ENCODE data around the gene ZNF862.

DNA sequence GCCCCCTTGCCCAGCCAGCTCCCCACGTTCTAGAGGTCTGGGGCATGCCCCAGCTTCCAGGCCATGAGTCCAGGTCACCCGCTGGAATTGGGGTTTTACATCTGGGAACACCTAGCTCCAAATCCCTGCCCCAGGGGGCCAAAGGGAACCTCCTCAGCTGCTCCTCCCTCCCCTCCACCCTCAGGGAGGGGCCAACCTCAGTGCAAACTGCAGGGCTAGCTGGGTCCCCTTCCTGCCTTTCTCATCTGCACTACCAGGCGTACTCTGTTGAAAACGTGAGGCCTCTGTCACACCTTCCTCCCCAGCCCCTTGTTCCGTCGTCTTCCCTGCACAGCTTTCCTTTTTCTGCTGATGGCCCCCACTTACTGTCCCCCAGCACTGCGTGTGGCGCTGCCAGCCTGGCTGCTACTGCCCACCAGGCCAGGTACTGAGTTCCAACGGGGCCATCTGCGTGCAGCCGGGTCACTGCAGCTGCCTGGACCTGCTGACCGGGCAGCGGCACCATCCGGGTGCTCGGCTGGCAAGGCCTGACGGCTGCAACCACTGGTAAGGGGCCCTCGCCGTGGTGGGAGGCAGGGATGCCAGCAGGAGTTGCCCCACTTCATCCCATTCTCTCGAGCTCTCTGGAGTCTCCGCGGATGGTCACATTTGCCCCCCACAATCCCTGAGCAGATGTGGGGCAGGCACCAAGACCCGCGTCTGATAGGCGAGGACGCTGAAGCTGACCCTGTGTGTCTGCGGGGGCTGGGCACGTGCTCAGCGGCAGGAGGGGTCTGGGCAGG, 24.7 kb upstream of the ZNF862 start:
- TF ChIP-seq, protein P1, sequence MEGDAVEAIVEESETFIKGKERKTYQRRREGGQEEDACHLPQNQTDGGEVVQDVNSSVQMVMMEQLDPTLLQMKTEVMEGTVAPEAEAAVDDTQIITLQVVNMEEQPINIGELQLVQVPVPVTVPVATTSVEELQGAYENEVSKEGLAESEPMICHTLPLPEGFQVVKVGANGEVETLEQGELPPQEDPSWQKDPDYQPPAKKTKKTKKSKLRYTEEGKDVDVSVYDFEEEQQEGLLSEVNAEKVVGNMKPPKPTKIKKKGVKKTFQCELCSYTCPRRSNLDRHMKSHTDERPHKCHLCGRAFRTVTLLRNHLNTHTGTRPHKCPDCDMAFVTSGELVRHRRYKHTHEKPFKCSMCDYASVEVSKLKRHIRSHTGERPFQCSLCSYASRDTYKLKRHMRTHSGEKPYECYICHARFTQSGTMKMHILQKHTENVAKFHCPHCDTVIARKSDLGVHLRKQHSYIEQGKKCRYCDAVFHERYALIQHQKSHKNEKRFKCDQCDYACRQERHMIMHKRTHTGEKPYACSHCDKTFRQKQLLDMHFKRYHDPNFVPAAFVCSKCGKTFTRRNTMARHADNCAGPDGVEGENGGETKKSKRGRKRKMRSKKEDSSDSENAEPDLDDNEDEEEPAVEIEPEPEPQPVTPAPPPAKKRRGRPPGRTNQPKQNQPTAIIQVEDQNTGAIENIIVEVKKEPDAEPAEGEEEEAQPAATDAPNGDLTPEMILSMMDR (IDR thresholded peaks at IDR 0.05): no peak
- TF ChIP-seq EP300 (IDR thresholded peaks at IDR 0.05) (no peak), POLR2A (IDR thresholded peaks at IDR 0.05) (no peak), POLR2AphosphoS5 (IDR thresholded peaks at IDR 0.05) (no peak)
